DOHH2 (cell line): Measurements from ENCODE around the gene TMC4.

Experiments used
- EZH2phosphoT487 ChIP-seq: fragments of 200-600 bp; sonication (generic); IDR thresholded peaks from 2 replicates; pipeline ENCODE4 v1.6.1; 2017; ENCODE audit warnings: borderline replicate concordance, mild to moderate bottlenecking, antibody characterized with exemption, low read length, moderate library complexity, mixed read lengths
- TF ChIP-seq, protein P1 (sequence below): fragments of 200-600 bp; sonication (generic); IDR thresholded peaks from one replicate; pipeline ENCODE4 v1.5.1; 2014; ENCODE audit warnings: antibody characterized with exemption, mild to moderate bottlenecking, low read depth, low read length; ENCODE audit not compliant: poor library complexity, severe bottlenecking

GRCh38 chr19:54142166-54142780 is 30.7 kb downstream of the TMC4 start:
- TF ChIP-seq, protein P1, sequence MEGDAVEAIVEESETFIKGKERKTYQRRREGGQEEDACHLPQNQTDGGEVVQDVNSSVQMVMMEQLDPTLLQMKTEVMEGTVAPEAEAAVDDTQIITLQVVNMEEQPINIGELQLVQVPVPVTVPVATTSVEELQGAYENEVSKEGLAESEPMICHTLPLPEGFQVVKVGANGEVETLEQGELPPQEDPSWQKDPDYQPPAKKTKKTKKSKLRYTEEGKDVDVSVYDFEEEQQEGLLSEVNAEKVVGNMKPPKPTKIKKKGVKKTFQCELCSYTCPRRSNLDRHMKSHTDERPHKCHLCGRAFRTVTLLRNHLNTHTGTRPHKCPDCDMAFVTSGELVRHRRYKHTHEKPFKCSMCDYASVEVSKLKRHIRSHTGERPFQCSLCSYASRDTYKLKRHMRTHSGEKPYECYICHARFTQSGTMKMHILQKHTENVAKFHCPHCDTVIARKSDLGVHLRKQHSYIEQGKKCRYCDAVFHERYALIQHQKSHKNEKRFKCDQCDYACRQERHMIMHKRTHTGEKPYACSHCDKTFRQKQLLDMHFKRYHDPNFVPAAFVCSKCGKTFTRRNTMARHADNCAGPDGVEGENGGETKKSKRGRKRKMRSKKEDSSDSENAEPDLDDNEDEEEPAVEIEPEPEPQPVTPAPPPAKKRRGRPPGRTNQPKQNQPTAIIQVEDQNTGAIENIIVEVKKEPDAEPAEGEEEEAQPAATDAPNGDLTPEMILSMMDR = no peak
- TF ChIP-seq EZH2phosphoT487 = no peak
